ENCODE data around the gene LRP1-AS. TPM values are rescaled to one million over a fixed set of nuclear protein-coding genes. Genes with fewer than 3 reads are reported as not detected.

Gene LRP1-AS
- total RNA-seq, 1 donor from 2014 or later: 0.46 TPM

DNA sequence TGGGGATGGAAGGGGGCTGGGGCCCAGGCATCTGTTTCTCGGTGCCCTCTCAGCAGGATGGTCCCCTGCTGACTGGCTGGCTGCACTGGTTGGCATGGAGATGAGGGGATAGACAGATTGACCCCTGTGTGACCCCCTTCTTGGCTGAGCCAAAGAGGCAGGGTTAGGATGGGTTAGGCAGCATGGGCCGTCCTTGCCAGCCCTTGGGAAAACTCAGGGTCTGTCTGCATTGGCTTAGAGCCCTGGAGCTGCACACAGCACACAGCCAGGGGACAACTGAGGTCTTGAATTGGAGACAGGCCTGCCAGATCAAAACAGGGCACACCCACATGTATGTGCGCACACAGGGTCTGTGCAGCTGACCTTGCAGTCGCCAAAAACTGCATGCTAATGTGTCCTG lies 11.2 kb upstream of the LRP1-AS start:
- peaks cover 16% of the 10 kb centered on the region for H3K27me3 Mint-ChIP-seq (ENCODE audit: unreplicated experiment)
- H3K27ac Mint-ChIP-seq (ENCODE audit: unreplicated experiment): no peak overlapping the region
- no peak overlapping the region for H3K4me3 Mint-ChIP-seq (ENCODE audit: unreplicated experiment)
- peaks cover 11% of the 10 kb centered on the region for H3K4me1 Mint-ChIP-seq (ENCODE audit: unreplicated experiment)
- DNase-seq (ENCODE audit: low spot score): no peak
- TF ChIP-seq, protein P1, sequence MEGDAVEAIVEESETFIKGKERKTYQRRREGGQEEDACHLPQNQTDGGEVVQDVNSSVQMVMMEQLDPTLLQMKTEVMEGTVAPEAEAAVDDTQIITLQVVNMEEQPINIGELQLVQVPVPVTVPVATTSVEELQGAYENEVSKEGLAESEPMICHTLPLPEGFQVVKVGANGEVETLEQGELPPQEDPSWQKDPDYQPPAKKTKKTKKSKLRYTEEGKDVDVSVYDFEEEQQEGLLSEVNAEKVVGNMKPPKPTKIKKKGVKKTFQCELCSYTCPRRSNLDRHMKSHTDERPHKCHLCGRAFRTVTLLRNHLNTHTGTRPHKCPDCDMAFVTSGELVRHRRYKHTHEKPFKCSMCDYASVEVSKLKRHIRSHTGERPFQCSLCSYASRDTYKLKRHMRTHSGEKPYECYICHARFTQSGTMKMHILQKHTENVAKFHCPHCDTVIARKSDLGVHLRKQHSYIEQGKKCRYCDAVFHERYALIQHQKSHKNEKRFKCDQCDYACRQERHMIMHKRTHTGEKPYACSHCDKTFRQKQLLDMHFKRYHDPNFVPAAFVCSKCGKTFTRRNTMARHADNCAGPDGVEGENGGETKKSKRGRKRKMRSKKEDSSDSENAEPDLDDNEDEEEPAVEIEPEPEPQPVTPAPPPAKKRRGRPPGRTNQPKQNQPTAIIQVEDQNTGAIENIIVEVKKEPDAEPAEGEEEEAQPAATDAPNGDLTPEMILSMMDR (IDR thresholded peaks at IDR 0.05; ENCODE audit: unreplicated experiment): no peak
- H3K36me3 Mint-ChIP-seq (ENCODE audit: low read depth, unreplicated experiment): peaks cover 12% of the 10 kb centered on the region
- H3K9me3 Mint-ChIP-seq (ENCODE audit: unreplicated experiment): no peaks in the 10 kb centered on the region

DNA sequence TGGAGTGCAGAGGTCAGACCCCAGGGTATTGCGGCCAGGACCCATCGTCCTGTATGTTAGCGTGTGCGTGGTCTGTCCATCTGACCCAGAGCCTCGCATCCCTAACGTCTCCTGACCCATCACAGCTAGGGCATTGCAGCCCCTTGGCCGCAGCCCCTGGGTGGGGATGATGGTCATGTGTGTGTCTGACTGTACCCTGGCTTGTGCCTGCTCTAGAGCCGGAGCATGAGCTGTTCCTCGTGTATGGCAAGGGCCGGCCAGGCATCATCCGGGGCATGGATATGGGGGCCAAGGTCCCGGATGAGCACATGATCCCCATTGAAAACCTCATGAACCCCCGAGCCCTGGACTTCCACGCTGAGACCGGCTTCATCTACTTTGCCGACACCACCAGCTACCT lies 10.8 kb upstream of the LRP1-AS start:
- peaks cover 16% of the 10 kb centered on the region for H3K4me1 Mint-ChIP-seq (ENCODE audit: unreplicated experiment)
- no peaks in the 10 kb centered on the region for H3K9me3 Mint-ChIP-seq (ENCODE audit: unreplicated experiment)
- no peak overlapping the region for H3K4me3 Mint-ChIP-seq (ENCODE audit: unreplicated experiment)

DNA sequence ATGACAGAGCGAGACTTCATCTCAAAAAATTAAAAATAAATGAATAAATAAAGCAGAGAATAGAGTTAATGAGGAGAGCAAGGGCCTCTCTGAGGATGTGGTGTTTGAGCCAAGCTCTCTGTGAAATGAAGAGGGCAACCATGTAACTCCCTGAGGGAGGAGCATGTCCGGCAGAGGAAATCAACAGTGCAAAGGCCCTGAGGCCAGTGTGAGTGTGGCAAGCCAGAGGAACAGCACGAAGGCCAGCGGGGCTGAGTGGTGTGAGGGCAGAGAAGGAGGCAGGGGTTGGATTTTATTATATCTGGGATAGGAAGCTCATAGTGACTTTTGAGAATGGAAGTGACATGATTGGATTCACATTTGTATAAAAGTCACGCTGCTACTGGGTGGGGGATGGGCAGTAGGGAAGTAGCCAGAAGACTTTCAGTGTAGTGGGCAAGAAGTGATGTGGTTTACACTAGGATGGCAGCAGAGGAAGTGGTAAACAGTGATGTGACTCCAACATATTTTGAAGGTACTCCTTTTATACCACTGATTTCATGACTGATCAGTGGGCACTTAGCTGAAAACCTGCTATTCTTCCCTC lies 10.3 kb upstream of the LRP1-AS start:
- Mint-ChIP-seq H3K36me3 (ENCODE audit: low read depth, unreplicated experiment) (peaks cover 16% of the 10 kb centered on the region), H3K4me1 (ENCODE audit: unreplicated experiment) (peaks cover 16% of the 10 kb centered on the region), H3K27me3 (ENCODE audit: unreplicated experiment) (peaks cover 22% of the 10 kb centered on the region), H3K9me3 (ENCODE audit: unreplicated experiment) (no peaks in the 10 kb centered on the region), H3K4me3 (ENCODE audit: unreplicated experiment) (no peak overlapping the region), H3K27ac (ENCODE audit: unreplicated experiment) (no peak overlapping the region)
- TF ChIP-seq, protein P1 (IDR thresholded peaks at IDR 0.05; ENCODE audit: unreplicated experiment): no peak
- no peak for DNase-seq (ENCODE audit: low spot score)

More for the DNA sequence above, 10.8 kb upstream of the LRP1-AS start:
- peaks cover 15% of the 10 kb centered on the region for H3K36me3 Mint-ChIP-seq (ENCODE audit: low read depth, unreplicated experiment)
- H3K27ac Mint-ChIP-seq (ENCODE audit: unreplicated experiment): no peak overlapping the region
- TF ChIP-seq, protein P1 (IDR thresholded peaks at IDR 0.05; ENCODE audit: unreplicated experiment): no peak
- no peak for DNase-seq (ENCODE audit: low spot score)
- H3K27me3 Mint-ChIP-seq (ENCODE audit: unreplicated experiment): peaks cover 18% of the 10 kb centered on the region

DNA sequence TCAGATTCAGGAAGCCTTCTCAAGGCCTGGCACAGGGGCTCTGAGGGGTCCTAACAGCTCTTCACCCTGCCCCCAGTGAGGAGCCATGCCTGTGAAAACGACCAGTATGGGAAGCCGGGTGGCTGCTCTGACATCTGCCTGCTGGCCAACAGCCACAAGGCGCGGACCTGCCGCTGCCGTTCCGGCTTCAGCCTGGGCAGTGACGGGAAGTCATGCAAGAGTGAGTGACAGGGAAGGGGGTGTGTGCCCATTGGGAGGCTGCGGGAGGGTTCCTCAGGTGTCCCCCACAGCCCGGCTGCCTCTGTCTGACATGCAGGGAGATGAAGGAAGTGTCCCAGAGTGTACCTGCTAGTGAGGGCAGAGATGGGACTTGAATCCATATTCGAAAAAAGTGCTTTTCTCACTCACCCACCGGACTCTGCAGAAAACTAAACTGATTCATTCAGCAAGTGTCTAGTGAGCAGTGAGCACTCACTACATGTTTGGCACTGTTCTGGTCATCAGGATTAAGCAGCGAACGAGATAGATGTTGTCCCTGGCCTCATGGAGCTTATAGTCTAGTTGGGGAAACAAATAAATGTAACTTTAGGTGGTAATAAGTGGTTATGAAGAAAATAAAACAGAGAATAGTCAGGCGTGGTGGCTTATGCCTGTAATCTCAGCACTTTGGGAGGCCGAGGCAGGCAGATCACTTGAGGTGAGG lies 9.4 kb upstream of the LRP1-AS start:
- TF ChIP-seq, protein P1 (IDR thresholded peaks at IDR 0.05; ENCODE audit: unreplicated experiment): no peak
- Mint-ChIP-seq H3K4me1 (ENCODE audit: unreplicated experiment) (peaks cover 17% of the 10 kb centered on the region), H3K27ac (ENCODE audit: unreplicated experiment) (no peak overlapping the region)

DNA sequence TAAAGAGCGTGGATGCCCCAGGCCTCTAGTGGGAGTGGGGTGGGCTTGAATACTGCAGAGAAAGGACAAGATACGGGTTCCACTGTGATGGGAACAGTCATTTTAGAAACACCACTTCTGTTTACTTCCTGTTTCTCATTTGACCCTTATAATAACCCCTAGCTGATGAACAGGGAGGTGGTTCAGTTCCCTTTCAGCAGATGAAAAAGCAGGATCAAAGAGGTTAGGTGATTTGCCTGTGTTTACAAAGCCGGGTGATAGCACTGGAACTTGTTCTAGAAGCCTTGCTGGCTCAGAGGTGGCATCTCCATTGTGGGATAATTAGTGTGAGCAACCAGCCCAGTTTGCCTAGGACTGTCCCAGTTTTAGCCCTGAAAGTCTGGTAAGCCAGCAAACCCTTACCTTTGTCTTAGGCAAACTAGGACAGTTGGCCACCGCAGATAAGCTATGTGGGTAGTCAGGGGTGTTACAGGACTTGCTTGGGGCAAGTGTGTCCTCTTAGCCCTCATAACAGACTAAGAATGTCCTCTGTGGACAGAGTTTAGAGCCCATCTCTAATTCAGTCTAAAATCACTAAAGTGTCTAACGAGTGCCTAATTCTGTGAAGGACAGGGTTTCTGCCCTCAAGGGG lies 7.5 kb upstream of the LRP1-AS start:
- H3K36me3 Mint-ChIP-seq (ENCODE audit: low read depth, unreplicated experiment): peaks cover 4% of the 10 kb centered on the region

More for the DNA sequence above, 9.4 kb upstream of the LRP1-AS start:
- no peak for DNase-seq (ENCODE audit: low spot score)
- H3K9me3 Mint-ChIP-seq (ENCODE audit: unreplicated experiment): no peaks in the 10 kb centered on the region
- H3K36me3 Mint-ChIP-seq (ENCODE audit: low read depth, unreplicated experiment): peaks cover 15% of the 10 kb centered on the region
- H3K4me3 Mint-ChIP-seq (ENCODE audit: unreplicated experiment): no peak overlapping the region
- peaks cover 22% of the 10 kb centered on the region for H3K27me3 Mint-ChIP-seq (ENCODE audit: unreplicated experiment)

More for the DNA sequence above, 7.5 kb upstream of the LRP1-AS start:
- Mint-ChIP-seq H3K4me1 (ENCODE audit: unreplicated experiment) (peaks cover 22% of the 10 kb centered on the region), H3K27me3 (ENCODE audit: unreplicated experiment) (peaks cover 24% of the 10 kb centered on the region), H3K27ac (ENCODE audit: unreplicated experiment) (no peak overlapping the region), H3K4me3 (ENCODE audit: unreplicated experiment) (peak overlapping the region; percentile 28), H3K9me3 (ENCODE audit: unreplicated experiment) (no peaks in the 10 kb centered on the region)
- TF ChIP-seq, protein P1 (IDR thresholded peaks at IDR 0.05; ENCODE audit: unreplicated experiment): no peak
- no peak for DNase-seq (ENCODE audit: low spot score)

Measured in endothelial cell (in vitro differentiated cells).